HG03045 (cell line): ENCODE results near the gene COL5A1.

Source experiments
- ATAC-seq: cut with Tn5 transposase; IDR thresholded peaks from one replicate; pipeline ENCODE4 v1.9.1; 2021; ENCODE audit warnings: mild to moderate bottlenecking, moderate library complexity; ENCODE audit not compliant: unreplicated experiment

Gene COL5A1

DNA sequence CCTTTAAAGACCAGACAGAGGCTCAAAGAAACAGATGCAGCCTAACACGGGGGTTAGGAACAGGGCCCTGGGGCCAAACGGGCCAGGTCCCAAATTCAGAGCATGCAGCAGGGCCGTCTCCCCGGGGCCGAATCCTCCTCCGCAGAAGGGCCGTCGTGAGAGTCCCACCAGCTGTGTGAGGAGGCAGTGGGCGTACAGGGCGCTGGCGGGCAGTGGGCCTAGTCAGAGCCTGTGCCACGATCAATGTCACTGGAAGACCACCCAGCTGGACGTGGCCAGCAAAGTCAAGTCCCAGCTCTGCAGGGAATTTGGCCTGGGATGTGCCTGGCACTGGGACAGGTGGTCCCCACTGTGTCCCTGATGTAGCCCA lies 223.2 kb downstream of the COL5A1 start:
- ATAC-seq: no peak

DNA sequence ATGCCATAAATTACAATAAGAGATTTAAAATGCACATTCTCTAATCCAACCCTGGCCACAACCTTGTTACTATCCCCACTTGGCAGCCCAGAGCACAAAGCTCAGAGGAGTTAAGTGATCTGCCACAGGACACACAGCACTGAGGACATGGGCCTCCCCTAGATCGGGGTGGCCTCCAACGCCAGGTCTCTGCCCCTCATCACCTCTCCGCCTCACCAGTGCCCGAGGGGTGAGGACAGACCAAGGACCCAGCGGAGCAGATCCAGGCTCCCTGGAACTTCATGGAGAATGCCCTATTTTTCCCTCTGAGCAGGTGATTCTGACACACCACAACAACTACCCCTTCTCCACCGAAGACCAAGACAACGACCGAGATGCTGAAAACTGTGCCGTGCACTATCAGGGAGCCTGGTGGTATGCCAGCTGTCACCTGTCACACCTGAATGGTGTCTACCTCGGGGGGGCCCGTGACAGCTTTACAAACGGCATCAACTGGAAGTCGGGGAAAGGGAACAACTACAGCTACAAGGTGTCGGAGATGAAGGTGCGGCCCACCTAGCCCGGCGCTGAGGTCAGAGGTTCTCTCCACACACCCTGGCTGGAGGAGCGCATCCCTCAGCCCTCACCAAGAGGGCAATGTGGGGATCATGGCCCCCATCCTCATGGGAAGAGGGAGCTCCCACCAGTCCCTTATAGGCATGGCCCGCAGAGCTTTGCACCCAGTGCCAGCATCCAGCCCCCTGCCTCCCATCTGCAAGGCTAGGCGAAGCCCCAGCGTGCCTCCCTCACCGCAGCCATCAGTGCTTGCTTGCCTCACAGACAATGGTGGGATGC lies 226.5 kb downstream of the COL5A1 start:
- ATAC-seq: no peak

DNA sequence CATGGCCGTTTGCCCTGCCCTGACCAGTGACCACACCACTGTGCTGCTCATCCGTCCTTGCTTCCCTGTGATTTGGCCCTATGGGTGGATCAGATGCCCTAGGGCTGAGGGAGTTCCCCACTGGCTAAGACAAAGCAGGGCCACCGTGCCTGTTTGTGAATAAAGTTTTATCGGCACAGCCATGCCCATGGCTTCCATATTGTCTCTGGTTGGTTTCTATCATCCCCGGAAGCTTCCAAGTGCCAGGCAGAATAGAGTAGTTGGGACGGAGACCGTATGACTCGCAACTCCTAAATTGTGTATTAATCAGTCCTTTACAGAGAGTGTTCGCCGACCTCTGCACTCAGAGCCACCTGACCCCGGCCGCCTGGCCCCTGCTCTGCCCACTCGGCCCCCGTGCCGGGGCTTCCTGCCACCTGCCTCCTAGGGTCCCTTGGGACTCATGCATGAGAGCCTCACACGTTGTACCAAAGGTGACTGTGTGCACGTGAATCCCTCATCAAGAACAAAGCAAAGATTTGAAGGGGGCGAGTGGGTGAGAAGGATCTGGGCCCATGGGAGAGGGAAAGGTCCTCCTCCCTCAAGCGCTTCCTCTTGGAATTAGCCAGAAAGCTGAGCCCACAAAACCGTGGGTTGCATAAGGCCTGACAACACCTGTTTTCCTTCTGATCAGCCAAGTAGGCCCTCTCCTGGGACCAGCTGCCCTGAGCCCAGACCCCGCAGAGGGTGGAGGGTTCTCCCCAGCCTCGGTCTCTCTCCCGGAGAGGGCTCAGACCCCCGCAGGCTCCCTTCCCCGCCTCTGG lies 227.3 kb downstream of the COL5A1 start:
- no peak for ATAC-seq

DNA sequence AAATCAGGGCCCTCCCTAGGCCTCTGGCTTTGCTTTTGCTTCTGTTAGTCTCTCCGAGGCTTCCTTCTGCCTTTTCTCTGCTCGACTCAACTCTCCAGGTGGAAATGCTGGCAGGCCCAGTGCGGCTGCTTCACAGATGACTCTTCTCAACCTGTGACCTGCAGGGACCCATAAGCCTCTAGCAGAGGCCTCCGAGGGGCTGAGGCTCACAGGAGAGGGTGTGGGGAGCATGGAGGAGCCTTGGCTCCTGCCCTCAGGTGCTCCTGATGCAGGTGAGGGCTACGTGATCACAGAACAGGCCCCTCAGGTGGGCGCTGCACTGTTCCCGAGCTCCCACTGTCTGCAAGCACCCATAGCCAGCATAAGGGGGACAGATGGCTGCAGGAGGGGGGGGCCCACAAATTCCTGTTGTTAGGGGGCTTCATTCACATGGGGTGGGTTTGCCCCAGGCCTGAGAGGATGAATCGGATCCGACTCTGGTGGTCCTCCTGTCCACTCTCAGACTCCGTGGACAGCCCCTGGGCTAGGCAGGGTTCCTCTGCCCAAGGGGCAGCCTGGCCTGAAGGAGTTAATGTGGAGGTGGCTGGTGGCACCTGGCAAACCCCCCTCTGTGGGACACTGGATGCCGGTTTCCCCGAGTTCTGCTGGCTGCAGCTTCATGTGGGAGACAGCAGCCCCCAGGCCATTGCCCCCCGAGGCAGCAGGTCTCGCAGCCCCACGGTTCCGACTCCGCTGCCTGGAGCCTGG lies 228.1 kb downstream of the COL5A1 start:
- no peak for ATAC-seq

DNA sequence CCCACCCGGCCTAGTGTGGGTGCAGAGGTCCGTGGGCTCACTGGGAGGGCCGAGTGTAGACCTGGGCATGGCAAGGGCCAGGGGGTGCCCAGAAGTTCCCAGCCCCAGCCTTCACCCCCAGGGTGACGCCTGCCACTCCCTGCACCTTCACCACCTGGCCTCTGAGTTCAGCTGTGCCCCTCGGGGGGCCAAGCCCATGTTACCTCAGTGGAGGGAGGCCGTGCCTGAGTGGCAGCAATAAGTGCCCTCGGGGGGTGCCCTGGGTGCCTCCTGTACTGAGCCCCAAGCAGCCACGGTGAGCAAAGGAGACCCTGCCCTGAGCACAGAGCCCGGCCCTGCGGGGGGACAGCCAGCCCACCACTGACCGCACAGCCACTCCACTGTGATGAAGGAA lies 228.7 kb downstream of the COL5A1 start:
- ATAC-seq: no peak

DNA sequence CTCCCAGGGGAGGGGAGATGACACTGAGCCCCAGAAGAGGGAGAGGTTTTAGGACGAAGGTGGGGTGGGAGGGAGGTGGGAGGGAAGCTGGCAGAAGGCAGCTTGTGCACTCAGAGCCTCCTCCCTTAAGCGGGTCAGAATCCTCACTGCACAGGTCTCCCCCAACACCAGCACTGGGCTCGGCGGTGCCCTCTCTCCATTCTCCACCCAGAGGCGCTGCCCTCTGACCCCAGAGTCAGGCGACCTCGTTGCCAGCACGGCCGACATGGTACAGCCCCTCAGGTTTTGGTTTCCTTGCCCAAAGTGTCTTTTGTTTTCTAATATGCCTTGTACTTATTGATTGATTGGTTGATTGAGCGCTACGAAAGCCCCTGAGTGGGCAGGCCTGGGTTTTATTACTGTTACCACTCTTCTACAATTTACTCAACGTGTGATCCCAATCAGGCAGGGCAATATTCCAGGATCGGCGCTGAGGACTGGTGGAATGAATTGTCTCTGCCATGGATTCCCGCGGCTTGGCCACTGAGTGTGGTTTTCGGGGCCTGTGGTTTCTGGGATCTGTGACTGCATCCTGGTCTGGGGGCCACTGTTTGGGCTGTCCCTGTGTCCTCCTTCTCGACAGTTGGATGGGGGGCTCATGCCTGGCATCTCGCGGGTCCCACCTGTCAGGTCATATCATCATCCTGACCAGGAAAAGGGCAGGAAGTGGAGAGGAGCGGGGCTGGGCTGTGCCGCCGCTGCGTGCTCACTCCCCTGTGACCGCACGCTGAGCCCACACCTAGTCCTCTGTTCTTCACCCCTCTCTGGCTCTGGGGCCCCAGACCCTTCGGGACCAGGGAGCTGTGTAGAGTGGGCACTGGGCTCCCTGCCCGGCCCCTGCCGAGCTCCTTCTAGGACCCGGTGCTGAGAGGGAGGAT lies 229.4 kb downstream of the COL5A1 start:
- no peak for ATAC-seq

DNA sequence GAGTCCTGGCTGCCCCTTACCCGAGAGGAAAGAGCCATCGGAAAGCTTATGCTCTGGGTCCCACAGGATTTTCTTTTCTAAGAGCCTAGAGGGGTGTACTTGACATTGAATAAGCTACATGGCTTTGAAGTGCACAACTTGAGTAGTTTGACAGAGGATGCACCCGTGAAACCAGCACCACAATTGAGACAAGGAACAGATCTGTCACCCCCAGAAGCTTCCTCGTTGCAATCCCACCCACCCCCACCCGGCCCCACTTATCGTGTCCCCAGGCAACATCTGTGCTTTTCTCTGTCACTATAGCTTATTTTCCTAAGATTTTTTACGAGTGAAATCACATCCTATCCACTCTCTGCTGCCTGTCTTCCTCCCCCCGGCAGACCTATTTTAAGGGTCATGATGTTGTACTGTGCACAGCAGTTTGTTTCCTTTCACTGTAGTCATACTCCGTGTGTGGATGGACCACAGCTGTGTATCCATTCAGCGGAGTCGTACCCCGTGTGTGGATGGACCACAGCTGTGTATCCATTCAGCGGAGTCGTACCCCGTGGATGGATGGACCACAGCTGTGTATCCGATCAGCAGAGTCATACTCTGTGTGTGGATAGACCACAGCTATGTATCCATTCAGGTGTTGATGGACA lies 230.2 kb downstream of the COL5A1 start:
- no peak for ATAC-seq

DNA sequence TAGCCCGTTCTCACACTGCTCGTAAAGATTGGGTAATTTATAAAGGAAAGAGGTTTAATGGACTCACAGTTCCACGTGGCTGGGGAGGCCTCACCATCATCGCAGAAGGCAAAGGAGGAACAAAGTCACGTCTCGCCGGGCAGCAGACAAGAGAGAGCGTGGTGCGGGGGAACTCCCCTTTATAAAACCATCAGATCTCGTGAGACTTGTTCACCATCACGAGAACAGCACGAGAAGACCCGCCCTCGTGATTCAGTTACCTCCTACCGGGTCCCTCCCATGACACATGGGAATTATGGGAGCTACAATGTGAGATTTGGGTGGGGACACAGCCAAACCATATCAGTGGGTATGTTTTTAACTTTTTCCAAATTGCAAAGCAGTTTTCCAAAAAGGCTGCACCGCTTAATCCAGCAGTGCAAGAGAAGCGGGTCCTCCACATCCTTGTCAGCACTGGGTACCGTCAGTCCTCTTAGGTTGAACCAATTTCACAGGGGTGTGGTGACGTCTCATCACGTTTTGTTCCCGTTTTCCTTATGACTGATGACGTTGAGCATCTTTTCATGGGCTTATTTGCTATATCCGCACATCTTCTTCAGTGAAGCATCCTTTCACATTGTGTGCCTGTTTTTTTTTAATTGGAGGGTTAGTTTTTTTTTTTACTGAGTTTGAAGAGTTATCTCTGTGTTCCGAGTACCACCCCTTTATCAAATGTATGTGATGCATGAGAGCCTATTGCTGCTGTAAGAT lies 231.1 kb downstream of the COL5A1 start:
- no peak for ATAC-seq

DNA sequence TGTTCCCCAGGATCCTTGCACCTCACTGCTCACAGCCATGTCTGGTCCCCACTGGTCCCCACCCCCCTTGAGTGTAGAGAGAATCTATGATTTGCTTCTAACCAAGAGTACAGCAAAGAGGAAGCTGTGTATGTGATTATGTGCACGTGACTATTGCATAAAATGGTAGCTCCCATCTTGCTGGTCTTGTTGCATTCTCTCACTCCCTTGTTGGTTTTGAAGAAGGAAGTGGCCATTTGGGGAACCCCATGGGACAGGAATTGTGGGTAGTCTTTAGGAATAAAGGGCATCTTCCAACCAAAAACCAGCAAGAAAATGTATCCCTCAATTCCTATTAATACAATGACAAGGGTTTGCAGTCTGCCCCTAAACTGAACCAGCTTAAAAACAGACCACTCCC lies 233.8 kb downstream of the COL5A1 start:
- ATAC-seq: no peak

DNA sequence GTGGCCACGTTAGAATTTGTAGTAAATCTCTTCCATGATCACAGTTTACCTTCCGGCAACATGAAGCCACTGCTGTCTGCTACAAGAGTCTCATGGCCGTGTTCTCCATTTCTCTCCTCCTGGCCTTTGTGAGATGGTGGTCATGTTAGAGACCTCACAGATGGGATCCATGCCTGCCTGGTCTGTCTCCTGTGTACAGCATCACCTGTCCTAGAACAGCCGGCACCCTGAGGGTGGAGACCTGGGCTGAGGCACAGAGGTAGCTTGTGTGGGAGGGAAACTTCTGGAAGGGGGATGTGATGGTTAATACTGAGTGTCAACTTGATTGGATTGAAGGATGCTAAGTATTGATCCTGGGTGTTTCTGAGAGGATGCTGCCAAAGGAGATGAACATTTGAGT lies 235.9 kb downstream of the COL5A1 start:
- no peak for ATAC-seq

DNA sequence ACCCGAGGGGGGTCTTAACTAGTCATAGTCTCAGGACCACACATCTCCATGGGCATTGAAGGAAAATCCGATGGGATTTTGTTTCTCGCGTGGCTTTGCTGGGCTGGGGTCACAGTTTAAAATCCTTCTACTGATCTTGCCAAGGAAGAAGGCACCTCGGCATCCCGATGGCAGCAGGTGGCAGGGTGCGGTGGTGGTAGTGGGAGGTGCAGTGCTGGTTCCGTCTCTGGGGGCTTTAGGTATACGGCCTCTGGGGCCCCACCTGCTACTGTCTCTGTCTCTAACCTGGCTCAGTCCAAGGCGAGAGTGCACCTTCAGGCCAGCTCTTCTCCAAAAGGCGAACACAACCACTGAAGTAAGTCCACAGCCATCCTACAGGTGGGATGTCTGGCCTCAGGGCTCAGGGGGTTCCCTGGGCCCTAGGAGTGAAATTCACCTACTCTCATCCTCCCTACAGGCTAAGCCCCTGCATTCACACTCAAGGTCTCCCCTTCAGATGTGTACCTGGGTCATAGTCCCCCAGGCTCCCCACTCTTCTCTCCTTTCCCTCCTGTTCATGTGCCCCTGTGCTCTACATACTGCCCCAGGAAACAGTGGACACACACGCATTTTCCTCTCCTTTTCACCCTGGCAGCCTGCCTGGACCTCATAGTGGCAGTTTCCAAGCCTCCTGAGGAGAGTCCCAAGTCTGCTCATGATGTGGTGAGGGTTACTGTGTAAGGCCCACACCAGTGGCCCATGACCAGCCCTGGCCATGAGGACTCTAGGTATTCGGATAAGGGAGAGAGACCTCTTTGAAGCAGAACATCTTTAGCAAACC lies 238.3 kb downstream of the COL5A1 start:
- ATAC-seq: no peak

DNA sequence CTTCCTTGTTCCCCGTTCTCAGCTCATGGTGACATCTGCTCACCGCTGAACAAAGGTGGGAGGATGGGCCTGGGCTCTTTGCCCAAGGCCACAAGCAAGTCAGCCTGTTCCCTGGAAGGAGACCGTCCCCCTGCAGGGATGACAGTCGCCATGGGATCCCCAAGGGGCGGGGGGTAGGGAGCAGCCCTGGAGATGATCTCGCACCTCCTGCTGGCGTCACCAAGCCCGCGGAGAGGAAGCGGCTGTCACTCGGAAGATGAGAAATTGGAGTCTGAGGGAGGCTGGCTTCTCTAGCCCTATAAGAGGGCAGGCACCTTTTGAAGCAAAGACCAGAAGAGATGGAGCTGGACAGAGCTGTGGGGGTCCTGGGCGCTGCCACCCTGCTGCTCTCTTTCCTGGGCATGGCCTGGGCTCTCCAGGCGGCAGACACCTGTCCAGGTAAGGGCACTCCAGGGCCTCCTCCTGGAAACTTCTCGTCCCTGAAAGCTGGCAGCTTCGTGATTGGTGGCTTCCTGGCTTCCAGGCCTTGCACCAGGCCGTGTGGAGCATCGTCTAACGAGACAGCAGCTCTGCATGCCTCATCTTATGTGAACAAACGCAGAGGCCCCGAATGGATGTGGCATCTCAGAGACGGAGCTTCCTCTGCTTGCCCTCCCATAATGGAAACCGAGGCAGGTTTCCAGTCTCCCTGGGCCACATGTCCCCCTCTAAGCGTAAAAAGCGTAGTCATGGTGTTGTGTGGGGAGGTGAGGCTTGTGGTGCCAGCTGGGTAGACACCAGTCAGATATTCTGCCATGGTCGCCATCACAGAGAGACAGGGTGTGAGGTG lies 239.1 kb downstream of the COL5A1 start, which contains the start of gene FCN2:
Gene FCN2 (plus strand): TSS at position 327 of the 829 bp plus-strand sequence. CDS start 12 bp downstream, at position 339.
- ATAC-seq: no peak

DNA sequence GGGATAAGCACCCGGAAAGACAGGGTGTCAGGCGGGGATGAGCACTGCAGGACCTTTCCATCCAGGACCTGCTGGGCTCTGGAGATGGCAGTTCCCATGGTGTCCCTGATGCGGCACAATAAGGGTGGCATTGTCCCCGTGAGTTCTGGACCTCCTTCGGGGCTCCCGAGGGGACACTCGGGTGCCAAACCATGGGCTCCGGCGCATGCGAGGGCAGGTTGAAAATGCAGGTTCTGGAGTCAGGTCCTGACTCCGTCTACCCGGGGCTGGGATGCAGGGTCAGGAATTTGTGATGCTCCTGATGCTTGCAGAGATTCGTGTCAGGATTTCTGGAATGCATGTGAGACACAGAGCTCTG lies 239.7 kb downstream of the COL5A1 start:
- ATAC-seq: no peak

DNA sequence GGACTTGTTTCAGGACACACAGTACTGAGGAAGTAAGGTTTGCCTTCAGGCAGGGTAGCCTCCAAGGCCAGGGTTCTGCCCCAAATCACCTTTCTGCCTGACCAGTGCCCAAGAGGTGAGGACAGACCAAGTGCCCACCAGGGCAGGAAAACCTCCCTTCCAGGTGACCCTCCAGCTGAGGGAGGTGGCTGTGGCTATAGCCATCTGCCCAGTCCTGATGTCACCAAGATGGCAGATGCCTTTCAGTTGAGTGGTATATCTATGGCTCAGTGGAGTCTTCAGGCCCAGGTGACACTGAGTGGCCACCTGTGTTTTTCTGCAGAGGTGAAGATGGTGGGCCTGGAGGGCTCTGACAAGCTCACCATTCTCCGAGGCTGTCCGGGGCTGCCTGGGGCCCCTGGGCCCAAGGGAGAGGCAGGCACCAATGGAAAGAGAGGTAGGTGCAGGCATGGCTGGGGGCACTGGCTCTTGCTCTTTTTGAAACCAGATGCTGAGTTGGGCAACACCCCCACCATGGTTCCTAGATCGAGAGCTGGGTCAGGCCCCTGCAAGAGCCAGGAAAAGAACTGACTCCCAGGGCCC lies 240.7 kb downstream of the COL5A1 start:
- no peak for ATAC-seq

DNA sequence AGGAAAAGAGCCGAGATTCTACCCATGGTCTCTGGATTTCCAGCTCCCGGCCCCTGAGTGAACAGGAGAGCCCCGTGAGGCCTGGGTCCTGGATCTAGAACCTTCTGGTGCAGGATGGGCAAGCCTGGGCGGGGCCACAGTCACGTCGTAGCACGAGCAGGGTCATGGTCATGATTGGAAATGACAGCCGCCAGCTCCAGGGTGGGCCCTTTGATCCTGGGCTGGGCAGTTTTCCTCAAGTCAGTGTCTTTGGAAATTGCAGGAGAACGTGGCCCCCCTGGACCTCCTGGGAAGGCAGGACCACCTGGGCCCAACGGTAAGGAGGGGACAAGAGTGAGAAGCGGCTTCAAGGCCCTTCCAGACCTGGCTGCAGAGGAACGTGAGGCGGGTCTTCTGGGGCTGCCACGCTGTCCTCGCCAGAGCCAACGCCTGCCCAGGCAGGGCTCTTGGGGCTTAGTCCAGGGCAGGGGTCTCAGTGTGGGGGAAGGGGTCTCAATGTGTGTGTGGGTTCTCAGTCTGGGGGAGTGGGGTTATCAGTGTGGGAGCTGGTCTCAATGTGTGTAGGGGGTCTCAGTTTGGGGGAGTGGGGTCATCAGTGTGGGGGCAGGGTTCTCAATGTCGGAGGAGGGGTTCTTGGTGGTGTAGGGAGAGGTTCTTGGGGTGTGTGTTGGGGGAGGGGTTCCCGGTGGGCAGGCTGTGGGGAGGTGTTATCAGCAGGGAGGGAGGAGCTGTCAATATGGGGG lies 241.6 kb downstream of the COL5A1 start:
- ATAC-seq: no peak

DNA sequence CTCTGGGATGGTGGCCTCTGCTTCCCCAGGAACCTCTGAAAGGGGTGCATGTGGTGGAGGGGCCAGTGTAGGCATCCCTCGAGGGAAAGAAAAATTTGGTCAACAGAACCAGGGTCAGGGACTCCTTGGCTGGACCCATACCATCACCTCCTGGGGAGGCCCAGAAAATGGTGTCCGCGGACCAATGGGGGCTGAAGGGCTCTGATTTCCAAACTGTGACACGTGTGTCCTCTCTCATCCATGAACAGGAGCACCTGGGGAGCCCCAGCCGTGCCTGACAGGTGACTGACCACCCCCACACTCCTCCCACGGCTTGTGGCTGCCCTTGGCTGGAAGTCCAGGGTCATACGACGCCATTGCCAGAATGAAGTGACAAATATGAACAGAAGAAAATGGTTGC lies 242.9 kb downstream of the COL5A1 start:
- ATAC-seq: no peak
